Fibroblast of skin of right biceps (primary cell): ENCODE data around the gene SKAP1.

Experiments used
- DNase-seq: peaks from one replicate; pipeline ENCODE4 v3.0.0-alpha.2; 2013

Gene SKAP1

DNA sequence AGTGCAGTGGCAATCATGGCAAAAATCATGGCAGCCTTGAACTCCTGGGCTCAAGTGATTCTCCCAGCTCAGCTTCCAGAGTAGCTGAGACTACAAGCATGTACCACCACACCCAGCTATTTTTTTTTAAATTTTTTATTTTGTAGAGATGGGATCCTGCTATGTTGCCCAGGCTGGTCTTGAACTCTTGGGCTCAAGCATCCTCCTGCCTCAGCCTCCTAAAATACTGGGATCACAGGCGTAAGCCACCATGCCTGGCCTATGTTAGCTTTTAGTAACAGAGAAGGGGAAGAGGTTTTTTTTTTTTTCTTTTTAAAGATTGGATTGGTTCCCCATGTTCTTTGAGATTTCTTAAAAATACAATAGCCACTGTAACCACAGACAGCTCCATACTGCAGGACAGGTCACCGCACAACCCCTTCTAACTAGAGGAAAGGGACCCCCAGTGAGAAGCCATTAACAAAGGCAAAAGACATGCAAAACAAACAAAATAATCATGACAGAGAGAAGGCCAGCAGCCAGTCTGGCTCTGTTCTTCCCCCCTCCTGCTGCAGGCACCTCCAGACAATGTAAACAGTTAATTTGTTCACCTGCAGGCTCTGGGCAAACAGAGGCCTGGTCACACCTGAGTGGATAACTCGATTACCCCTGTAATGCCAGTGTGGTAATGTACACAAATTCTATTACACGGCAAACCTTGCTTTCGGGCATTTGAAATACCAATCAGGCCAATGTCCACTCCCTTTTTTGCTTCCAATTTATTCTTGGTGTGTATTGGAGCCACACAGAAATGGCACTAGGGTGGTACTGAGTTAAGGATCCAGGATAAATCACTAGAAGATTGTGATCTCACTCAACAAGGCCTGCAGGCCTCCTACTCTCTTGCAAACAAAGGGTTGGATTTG lies 269.6 kb downstream of the SKAP1 start:
- DNase-seq = no peak

DNA sequence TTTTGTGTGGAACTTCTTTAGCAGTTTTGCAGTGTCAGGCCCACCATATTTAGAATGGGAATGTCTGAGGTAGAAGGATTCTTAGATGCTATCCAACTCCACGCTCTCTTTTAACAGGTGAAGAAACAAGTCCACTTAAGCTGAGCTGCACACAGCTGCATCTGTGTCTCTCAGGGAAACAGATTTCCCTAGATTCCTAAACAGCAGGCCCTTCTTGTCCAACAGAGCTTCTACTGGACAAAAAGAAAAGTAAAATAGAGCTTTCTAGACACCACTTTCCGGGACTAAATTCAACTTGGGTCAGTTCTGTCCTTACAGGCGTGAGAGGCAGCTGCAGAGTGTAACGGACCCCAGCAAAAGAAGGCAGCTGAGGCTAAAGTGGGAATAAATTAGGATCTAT lies 270.8 kb downstream of the SKAP1 start:
- DNase-seq = no peak

DNA sequence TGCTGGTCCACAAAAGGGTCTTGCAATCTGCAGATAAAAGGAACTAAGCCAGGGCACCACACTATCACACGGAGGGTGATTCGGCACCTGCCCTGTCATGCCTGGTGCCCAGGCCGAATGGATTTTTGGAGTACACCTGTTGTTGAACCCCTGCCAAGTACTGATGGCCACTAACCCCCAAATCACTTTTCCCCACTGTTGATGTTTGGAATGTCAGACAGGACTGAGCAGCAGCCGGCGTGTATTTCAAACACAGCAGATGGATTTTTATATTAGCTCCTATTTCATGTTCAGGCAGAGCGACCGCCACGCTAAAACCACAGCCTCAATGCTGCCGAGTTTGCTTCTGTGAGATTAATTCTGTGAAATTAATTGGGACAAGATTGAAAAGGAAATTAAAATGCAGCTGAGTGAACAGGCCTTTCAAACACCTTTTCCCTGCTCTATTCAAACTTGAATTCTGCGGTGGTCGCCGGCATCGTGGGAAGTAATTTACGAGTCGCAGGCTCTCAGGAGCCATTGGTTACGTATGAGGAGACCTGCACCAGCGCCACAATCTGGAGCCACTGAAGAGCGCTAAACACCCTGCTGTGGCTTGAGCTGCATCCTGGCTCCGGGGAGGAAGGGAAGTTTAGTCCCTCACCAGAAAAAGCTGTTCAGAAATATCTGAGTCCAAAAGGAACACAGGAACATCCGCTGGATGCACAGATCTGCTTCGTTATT lies 274.0 kb downstream of the SKAP1 start:
- DNase-seq = no peak

DNA sequence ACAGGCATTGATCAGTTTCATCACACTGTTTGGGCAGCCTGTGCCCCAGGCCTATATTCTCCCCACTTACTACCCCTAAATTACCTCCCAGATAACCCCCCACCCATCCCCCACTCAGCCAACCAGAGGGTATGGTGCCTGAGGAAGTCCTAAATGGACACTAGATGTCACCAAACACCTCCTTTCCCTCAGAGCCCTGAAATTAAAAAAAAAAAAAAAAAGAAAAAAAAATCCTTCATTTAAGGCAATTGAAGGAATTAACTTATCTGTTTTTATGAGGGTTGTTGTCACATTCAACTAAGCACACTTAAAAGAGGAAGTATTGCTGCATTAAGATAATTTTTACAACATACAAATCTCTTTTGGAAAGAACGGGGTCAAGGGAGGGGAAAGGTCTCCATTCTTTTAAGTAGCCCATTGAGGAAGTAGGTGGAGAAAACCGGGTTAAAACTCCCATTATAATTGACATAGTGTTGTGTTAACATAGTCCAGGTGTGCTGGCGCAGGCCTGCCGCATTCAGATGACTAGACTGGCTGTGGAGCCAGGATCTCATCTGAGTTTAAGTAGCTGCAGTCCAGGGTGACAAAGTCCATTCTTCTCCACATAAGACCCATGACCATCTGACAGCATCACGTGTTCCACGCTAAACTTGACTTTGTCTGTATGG lies 276.2 kb downstream of the SKAP1 start:
- DNase-seq = peak; percentile 37

DNA sequence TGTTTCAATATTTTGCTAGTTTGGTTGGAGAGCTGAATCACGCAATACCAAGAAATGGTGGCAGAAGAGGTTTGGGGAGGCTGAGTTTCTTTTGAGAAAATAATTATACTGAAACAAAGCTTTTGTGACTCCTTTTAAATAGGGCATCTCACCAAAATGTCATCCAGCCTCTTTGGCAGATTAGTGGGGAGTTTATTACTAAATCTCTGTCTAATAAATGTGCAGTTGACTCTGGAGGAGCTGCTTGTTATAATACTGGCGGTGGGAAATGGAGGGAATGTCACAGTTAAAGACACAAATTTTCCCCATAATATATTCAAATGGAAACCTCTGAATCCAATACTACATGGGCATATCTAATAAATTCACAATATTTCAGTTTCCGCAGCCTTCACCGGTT lies 277.7 kb downstream of the SKAP1 start:
- DNase-seq = no peak

DNA sequence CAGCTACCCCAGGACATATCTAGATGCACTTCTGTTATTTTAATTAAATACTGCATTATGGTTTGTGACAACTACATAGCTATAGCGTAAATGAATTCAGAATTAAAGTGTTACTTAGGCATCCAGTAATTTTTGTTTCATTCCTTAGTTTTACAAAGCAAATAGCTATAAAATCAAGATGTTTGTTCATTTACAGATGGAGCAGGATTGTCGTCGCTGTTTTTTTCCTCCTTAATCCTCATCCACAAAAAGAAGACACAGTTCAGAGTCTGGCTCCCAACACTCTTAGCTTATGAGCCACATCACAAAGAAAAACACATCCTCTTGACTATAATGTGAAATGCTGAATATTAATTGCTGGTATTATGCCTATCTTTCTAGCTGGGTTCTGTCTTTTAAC lies 278.8 kb downstream of the SKAP1 start:
- DNase-seq = no peak

DNA sequence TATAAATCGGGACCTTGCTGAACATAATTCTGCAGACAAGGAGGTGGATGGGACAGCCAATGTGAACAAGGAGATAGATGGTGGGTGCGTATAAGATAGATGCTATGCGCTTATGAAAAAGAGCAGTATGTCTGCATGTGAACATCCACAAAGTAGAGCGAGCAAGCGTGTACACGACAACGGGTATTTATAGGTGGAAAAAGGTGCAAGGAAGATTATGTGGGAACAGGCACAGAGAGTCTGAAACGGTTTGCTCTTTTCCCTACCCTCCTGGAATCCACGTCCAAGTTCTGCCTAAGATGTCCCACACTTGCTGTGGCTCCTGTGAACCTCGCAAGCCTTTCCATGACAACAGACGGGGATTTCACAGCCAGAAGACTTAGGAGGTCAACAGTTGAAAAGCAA lies 279.4 kb downstream of the SKAP1 start:
- no peak for DNase-seq

DNA sequence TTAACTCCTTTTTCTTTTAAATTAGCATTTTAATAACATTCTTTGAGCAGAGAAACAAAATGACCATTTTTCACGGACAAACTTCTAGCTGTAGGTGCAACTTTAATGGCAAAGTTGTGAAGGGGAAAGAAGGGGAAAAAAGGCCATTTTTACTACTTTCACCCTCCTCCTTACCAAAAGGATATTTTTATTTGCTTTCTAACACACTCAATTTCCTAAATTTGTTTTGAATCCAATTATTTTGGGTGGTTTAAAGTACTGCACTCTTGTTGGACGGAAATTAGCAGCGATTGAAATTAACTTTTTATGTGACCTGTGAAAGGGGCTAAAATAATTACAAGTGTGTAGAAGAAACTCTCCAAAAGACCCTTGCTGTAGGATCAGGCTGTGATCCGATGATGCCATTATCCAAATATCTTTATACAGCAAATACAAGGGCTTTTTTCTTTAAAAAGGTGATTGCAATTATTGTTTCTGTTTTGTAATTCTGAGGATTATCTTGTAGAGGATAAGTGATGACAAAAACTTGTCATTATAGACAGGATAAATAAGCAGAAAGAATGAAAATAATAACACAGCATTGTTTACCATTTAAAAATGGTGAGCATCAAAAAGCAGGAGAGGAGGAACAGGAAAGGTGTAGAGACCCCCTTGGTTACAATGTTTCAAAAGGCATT lies 280.1 kb downstream of the SKAP1 start:
- DNase-seq = no peak

DNA sequence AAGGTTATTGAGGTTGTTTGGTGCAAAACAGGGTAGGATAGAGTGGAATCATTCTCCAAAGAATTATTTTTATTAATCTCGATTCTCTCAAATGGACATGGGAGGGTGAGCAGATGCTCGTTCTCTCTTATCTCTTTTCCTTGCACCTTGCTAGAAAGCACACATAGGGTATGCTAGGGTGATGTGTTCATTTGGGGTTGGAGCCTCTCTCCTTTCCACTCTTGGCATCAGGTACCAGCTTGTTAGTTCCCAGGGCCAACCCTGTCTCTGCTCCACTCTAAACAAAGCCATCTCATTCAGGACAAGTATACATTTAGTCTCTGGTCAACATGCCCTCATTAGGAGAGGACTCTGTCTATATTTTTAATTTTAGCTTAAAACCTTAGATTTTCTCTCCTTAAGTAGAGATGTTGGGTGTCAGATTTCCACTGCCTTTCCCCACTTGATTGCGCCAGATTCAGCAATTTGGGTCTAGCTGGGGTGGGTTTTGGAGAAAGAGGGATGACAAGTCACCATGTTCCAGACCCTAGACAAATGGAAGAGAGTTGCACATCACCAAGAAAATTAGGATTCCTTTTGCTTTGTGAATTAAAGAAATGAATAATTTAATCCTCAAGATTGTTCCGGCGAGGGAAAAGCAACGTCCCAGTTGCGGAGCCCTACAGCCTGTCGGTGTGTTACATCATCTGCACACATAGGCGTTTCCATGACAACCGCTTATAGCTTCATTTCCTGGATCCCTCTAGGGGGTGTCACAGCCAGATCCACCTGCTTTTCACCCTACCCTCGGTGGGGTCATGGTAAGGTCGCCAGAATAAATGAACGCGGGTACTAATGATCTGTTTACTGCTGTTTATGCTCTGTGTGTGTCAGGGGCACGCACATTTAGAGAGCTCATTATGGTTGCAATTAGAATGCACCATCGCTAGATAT lies 280.9 kb downstream of the SKAP1 start:
- DNase-seq = peak; percentile 49

DNA sequence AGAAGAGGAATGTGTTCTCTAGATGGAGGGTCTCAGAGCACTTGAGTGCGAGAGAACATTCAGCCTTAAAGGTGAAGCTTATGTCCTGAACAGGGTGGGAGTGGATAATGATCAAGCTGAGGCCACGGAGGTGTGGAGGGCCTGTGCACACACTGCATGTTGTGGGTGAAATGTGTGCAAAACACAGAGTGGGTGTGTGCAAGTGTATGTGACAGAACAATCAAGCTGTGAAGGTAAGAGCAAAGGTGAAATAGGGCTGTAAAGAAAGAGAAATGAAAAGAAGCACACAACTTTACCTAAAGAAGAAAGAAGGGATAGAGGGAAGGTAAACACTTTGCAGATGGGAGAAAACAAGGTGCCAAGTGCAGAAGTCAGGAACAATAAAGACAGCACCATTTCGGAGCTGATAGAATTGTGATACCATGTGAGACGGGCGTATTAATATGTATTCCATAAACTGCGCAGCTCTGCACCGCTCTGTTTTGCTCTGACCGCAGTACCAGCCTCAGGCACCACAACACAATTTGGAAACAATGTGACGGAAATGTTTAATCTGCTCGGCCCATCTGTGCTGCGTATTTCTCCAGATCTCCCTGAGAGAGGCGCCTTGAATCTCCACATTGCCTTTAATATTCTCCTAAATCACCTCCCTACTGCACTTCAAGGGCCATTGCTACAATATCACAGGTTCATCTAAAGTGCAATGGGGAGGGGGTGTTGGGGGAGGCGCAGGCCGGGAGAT lies 281.8 kb downstream of the SKAP1 start:
- no peak for DNase-seq

DNA sequence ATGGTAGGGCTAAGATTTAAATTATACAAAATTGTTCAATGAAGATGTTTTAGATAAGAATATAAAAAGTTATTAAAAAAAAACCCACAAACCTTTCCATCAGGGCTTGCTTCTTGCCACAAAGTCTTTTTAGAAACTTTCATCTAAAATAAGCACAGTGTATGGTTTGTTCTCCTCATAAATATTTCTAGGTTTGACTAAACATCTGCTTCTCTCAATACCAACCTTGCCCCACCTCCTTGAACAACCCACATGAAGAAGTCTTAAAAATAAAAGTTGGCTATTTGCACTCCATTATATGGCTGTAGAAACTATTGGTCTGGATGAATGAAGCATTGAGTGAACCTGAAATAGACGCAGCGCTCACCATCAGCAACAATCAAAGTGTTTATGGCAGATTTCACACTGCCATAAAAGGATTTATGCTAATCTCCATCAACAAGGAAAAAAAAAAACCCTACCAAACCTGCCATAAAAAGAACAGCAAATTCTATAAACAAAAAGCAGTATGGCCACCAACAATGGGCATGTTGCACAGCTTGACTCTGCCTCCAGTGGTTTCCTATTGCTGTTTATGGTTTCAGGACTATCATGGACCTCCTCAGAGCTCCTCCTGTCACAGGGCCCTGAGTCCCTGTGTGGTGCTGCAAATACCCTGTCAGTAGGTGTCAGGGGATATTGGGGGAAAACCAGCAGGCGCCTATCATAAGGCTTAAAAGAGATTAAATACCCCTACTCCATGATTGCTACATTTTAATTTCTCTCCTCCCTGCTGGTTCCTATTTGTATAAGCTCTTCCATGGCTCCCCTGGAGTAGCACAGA lies 284.8 kb downstream of the SKAP1 start:
- DNase-seq = no peak

DNA sequence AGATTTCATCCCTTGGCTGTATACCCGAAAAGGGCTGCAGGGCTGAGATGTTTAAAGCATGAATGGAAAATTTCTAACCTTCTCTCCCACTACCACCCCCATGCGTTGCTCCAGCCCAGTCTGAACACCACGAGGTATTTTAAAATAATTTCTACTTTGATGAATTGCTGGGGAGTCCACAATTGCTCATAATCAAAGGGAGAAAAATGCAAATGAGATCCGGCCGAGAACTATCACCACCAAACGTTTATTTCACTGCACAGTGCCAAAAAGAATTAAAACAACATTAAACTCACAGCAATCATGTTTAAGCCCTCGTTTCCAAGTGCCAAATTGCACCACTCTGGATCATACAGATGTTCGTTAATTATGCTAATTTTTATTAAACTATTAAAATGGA lies 285.8 kb downstream of the SKAP1 start:
- no peak for DNase-seq

DNA sequence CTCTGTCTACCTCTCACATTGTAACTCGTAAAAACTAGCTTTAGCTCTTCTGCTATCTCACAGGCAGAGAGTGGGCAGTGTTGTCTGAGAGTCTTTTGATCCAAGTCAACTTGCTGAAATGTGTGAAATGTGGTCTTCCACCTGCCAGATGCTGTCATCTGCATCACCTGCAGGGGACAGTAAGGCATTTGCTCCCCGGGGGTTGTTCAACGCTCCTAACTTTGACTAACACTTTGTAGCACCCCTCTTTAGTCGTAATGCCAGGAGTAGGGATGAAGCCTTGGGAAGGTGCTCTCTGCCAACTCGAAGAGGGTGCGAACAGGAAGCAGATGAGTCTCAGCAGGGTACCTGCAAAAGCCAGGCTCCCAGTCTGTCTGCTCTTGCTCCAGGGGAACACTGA lies 286.4 kb downstream of the SKAP1 start:
- DNase-seq = no peak

DNA sequence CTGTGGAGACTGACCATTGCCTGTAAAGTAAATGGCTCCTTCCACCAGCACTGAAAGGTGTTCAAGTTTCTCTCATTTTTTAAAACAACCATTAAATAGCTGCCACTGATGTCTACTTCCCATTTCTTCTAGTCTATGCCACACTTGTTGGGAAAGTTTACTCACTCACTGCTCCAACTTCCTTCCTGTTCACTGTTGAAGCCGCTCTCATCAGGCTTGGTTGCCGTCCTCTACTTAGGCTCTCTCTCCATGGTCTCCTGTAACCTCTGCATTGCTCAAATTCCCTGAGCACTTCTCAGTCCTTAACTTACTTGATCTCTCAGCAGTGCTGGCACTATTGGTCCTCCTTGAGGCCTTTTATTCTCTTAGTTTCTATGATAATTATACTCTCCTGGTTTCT lies 290.1 kb downstream of the SKAP1 start:
- no peak for DNase-seq

DNA sequence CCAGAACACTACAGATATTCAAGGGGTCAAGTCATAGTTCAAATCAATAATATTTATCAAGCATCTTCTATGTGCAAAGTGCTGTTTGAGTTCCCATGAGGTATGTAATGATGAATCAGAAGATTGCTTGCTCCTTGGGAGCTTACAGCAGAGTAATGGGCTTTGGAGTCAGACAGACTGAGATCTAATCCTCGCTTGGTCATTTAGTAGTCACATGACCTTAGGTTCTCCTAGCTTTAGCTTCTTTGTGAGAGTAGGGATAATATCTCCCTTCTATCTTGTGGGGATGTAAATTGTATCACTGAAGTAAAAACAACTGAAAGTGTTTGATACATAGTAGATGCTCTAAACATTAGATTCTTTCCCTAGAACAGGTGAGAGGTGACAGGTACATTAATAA lies 292.4 kb downstream of the SKAP1 start:
- no peak for DNase-seq

DNA sequence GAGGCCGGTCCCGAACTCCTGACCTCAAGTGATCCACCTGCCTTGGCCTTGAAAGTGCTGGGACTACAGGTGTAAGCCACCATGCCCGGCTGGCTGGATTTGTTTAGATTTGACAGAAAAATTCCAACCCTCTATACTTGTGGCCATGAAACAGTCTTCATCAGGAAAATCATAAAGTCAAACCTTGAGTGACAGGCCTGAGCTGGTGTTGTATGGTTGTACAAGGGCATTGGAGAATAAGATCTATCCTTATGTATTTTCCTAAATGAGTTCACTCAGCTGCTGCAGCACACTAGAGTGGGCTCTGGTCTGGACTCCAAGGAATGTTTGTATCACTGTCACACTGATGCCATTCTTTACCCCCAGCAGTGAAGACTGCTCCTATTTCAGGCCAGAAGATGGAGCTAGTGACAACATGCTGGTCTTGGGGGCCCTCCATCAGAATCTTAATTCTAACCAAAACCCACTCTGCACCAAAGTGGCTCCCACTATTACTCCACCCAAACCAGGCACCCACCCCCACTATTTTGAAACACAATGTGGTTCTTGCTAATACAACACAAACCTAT lies 295.0 kb downstream of the SKAP1 start:
- DNase-seq = peak; percentile 14

DNA sequence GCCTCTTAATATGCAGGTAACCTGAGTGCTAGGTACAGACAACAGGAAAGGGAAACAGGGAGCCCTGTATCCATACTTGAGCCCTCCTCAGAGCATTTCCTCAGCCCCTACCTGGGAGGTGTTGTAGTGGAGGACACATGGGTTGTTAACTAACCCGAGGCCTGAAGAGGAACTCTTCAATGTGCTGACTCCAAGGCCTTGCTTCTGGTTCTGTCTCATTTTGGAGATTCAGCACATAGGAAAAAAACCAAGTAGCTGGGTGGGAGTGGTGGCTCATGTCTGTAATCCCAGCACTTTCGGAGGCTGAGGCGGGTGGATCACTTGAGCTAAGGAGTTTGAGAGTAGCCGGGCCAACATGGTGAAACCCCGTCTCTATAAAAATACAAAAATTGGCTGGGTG lies 297.6 kb downstream of the SKAP1 start:
- no peak for DNase-seq

DNA sequence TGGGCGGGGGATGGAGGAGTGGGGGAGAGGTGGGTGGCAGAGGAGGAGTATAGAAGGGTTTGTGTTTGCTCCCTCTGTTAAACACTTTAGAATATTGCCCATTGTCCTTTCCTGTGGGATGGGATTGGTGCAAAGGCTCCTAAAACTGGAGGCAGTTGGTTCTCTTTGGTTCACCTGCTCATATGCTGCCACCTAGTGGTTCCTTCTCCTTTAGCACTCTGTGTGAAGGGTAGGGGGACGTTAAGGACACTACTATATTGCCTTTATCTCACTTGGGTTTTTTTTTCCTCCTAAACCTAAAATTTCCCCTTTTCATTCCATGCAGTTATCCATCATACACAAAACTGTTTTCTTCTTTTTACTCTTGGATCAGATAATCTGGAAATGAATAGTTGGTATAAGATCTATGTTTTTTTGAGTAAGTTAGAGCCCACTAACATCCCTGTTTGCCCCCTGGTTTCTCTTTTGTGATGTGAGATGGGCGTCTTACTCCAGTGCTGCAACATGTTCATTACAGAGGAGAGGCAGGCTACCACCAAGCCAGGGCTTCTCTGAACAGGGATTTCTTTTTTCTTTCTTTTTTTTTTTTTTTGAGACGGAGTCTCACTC lies 298.7 kb downstream of the SKAP1 start:
- DNase-seq = peak; percentile 63

DNA sequence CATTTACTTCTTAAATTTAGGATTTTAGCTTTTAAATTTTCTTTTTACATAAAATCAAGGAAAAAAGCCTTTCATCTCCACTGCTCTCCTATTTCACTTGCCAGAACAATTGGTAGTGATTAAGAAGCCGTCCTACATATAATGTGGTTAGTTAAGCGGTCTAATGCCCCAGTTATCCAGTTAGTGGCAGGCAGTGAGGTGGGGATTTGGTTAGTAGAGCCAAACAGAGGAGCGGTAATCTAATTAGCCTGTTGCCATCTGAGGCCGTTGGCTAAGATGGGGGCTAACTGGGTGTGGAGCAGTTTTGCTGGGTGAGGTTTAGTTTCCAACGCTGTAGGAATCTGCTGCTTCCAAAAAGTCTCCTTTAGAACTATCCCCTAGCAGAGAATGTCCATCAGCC lies 300.0 kb downstream of the SKAP1 start:
- DNase-seq = no peak

DNA sequence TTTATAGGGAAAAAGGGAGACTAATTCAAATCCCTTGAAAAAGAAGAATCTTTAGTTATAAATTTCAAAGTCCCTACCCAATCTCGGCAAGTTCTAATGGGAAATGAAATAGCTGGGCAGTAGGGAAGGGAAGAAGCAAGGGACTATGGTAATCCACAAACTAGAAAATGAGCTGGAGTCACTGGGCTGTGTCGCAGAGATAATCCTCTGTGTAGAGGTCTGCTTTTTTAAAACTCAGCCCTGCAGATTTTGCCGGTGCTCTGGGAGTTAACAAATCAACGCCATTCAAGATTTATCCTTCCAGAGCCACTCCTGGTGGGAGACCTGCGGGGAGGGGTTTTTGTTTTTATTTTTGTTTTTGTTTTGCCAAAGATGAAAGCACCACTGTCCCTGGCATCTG lies 301.6 kb downstream of the SKAP1 start:
- DNase-seq = no peak
